GM12878 (cell line): ENCODE results near the gene CNTNAP5. TPM values are rescaled to one million over a fixed set of nuclear protein-coding genes. Genes with fewer than 3 reads are reported as not detected.

ENCODE experiments used
- ATAC-seq: fragments of 200-7000 bp; cut with Tn5 transposase; 3 replicates; pipeline ENCODE4 v1.9.1; 2020; ENCODE audit warnings: mild to moderate bottlenecking, moderate library complexity
- BruUV-seq: library from RNA; stranded (reverse); fragments of 400-500 nt; replicated peaks from 2 replicates; lab custom pipeline; 2021; lab: Mats Ljungman, UMichigan
- CTCF ChIA-PET: fragments of 300-600 bp; sonication (Branson Sonifier 250); formaldehyde crosslinking; extraction: SDS; loops from one replicate; lab custom pipeline; 2021; ENCODE audit warnings: inconsistent platforms; lab: Yijun Ruan, JAX
- POLR2A ChIA-PET: fragments of 350-600 bp; formaldehyde crosslinking; extraction: SDS; loops from one replicate; lab custom pipeline; 2021; ENCODE audit warnings: inconsistent platforms; lab: Charles Lee
- RAD21 ChIA-PET: fragments of 300-600 bp; sonication (Branson Sonifier 250); formaldehyde crosslinking; loops from one replicate; lab custom pipeline; 2023; ENCODE audit warnings: antibody characterized with exemption; ENCODE audit not compliant: unreplicated experiment; lab: Charles Lee
- SMC1A ChIA-PET: fragments of 300-600 bp; sonication (Branson Sonifier 250); formaldehyde crosslinking; loops from one replicate; lab custom pipeline; 2023; ENCODE audit not compliant: unreplicated experiment, uncharacterized antibody; lab: Charles Lee
- DNase-seq: peaks from one replicate; pipeline ENCODE4 v3.0.0-alpha.2; 2011; ENCODE audit warnings: low read depth, low spot score
- FAIRE-seq: peaks from 3 replicates; lab custom pipeline; 2011; peaks lifted over from hg19 to GRCh38; lab: Jason Lieb, UNC
- H2AFZ ChIP-seq: 2 replicates; pipeline ENCODE4 v1.6.0; 2011; ENCODE audit warnings: low read depth, low read length, control low read depth; ENCODE audit not compliant: control insufficient read depth
- H3K27ac ChIP-seq: 2 replicates; pipeline ENCODE4 v1.5.1; 2011; ENCODE audit warnings: control low read depth; ENCODE audit not compliant: control insufficient read depth, insufficient read depth
- H3K27me3 ChIP-seq, 2 experiments: replicated peaks in 1 of 2; 2 replicates each; pipeline versions ENCODE4 v1.6.0 to v1.6.1; 2011; ENCODE audit warnings: low read length in 1 of 2; ENCODE audit not compliant: control insufficient read depth in 2 of 2, insufficient read depth in 2 of 2
- H3K36me3 ChIP-seq, 2 experiments: 2 replicates each; pipeline ENCODE4 v1.5.1; 2011; ENCODE audit warnings: low read length in 1 of 2; ENCODE audit not compliant: control insufficient read depth in 2 of 2, insufficient read depth in 2 of 2
- H3K4me1 ChIP-seq: 2 replicates; pipeline ENCODE4 v1.6.1; 2011; ENCODE audit warnings: mild to moderate bottlenecking, low read length, moderate library complexity, mixed read lengths; ENCODE audit not compliant: control insufficient read depth, insufficient read depth
- H3K4me2 ChIP-seq: 2 replicates; pipeline ENCODE4 v1.6.0; 2011; ENCODE audit warnings: control low read depth; ENCODE audit not compliant: control insufficient read depth, insufficient read depth
- H3K4me3 ChIP-seq: fragments of 200-600 bp; sonication (generic); 2 replicates; pipeline ENCODE4 v1.5.1; 2016
- H3K79me2 ChIP-seq: 2 replicates; pipeline ENCODE4 v1.6.0; 2011; ENCODE audit warnings: low read length; ENCODE audit not compliant: control insufficient read depth, insufficient read depth
- H3K9ac ChIP-seq: 2 replicates; pipeline ENCODE4 v1.8.0; 2011; ENCODE audit warnings: low read length, control low read depth, mixed read lengths; ENCODE audit not compliant: control insufficient read depth, insufficient read depth
- H3K9me3 ChIP-seq: replicated peaks from 3 replicates; pipeline ENCODE4 v1.5.1; 2011; ENCODE audit warnings: mild to moderate bottlenecking, low read length; ENCODE audit not compliant: control insufficient read depth, insufficient read depth
- H4K20me1 ChIP-seq: 2 replicates; pipeline ENCODE4 v1.6.0; 2011; ENCODE audit not compliant: control insufficient read depth, insufficient read depth
- BCL11A ChIP-seq: IDR thresholded peaks from 2 replicates; pipeline ENCODE4 v1.6.1; 2011; ENCODE audit warnings: low read depth, low read length
- ETV6 ChIP-seq, 2 experiments: fragments of 450-650 bp in 1 of 2; IDR thresholded peaks in 1 of 2; conservative IDR thresholded peaks in 1 of 2; 2 replicates each; pipeline ENCODE4 v1.6.1; 2014; ENCODE audit warnings: antibody characterized with exemption in 1 of 2, borderline replicate concordance in 1 of 2, low read depth in 1 of 2, mild to moderate bottlenecking in 1 of 2, moderate library complexity in 1 of 2
- IKZF2 ChIP-seq, 2 experiments: fragments of 450-650 bp; IDR thresholded peaks; 2 replicates each; pipeline ENCODE4 v1.6.1; 2017; ENCODE audit warnings: mild to moderate bottlenecking in 2 of 2, moderate library complexity in 2 of 2
- JUNB ChIP-seq: IDR thresholded peaks from 2 replicates; pipeline ENCODE4 v1.6.1; 2016; ENCODE audit warnings: antibody characterized with exemption, mild to moderate bottlenecking
- KDM1A ChIP-seq: fragments of 200-600 bp; sonication (generic); IDR thresholded peaks from 2 replicates; pipeline ENCODE4 v1.6.1; 2016; ENCODE audit warnings: borderline replicate concordance
- MTA2 ChIP-seq: fragments of 450-650 bp; IDR thresholded peaks from 2 replicates; pipeline ENCODE4 v1.6.1; 2016; ENCODE audit warnings: low read depth, mild to moderate bottlenecking, moderate library complexity
- NR2C1 ChIP-seq: fragments of 450-650 bp; IDR thresholded peaks from 2 replicates; pipeline ENCODE4 v1.6.1; 2017; ENCODE audit warnings: antibody characterized with exemption, mild to moderate bottlenecking, moderate library complexity
- PKNOX1 ChIP-seq: fragments of 450-650 bp; IDR thresholded peaks from 2 replicates; pipeline ENCODE4 v1.6.1; 2016; ENCODE audit warnings: mild to moderate bottlenecking
- POLR2AphosphoS2 ChIP-seq: IDR thresholded peaks from 2 replicates; pipeline ENCODE4 v1.6.1; 2011; ENCODE audit warnings: low read depth, mild to moderate bottlenecking, low read length, improper control_type of control experiment, moderate library complexity
- RFX5 ChIP-seq: IDR thresholded peaks from 2 replicates; pipeline ENCODE4 v1.6.1; 2011; ENCODE audit warnings: low read depth, low read length, improper control_type of control experiment
- SIN3A ChIP-seq: IDR thresholded peaks from 2 replicates; pipeline ENCODE4 v1.6.1; 2012; ENCODE audit warnings: low read depth, low read length, improper control_type of control experiment
- SP1 ChIP-seq: IDR thresholded peaks from one replicate; pipeline ENCODE4 v1.6.1; 2011; ENCODE audit warnings: low read depth, low read length
- SREBF2 ChIP-seq: IDR thresholded peaks from 2 replicates; pipeline ENCODE4 v1.6.1; 2012; ENCODE audit warnings: mild to moderate bottlenecking, low read length
- TCF12 ChIP-seq: IDR thresholded peaks from 2 replicates; pipeline ENCODE4 v1.6.1; 2011; ENCODE audit warnings: low read depth, mild to moderate bottlenecking, low read length
- ZNF274 ChIP-seq: IDR thresholded peaks from one replicate; pipeline ENCODE4 v1.8.0; 2011; ENCODE audit not compliant: insufficient read length, insufficient read depth
- WGBS: methylation state at CpG from one replicate; pipeline ENCODE4 v1.1.6; 2016; ENCODE audit warnings: low lambda C conversion rate; ENCODE audit not compliant: insufficient replicate concordance, insufficient coverage; ENCODE audit errors: missing lambda C conversion rate; 5-methylcytosine and 5-hydroxymethylcytosine counted together
- in situ Hi-C: fragments of 300-500 bp; cut with MboI; formaldehyde crosslinking; loops from 9 replicates; pipeline ENCODE4 v1.14.3; 2018; ENCODE audit warnings: mixed read lengths
- intact Hi-C: fragments of 100-400 bp; cut with micrococcal nuclease; formaldehyde crosslinking; loops from one replicate; pipeline ENCODE4 v1.14.2; 2022; ENCODE audit not compliant: unreplicated experiment
- polyA plus RNA-seq, 11 experiments: library from polyadenylated mRNA; depleted of rRNA in 4 of 11; unstranded in 6 of 11; stranded (reverse) in 5 of 11; fragments of >200 nt; fragmentation: Nextera tagmentation in 4 of 11; fragmentation: Illumina TruSeq in 1 of 11; extraction: Ambion mirVana in 4 of 11; extraction: Trizol in 1 of 11; gene quantifications; 1 replicate in 1 of 11; 2 replicates in 10 of 11; pipeline versions ENCODE4 v1.2.1 to v1.2.3, GENCODE V29; 2011 to 2016; ENCODE audit warnings: inconsistent platforms in 2 of 11, missing spikeins in 2 of 11, low read depth in 1 of 11
- total RNA-seq, 4 experiments: library from RNA; depleted of rRNA in 3 of 4; stranded (reverse); fragments of >200 nt in 3 of 4; fragmentation: Illumina TruSeq in 1 of 4; extraction: Trizol in 1 of 4; gene quantifications; 2 replicates each; pipeline versions ENCODE4 v1.2.1 to v1.2.3, GENCODE V29; 2013 to 2021
- TF ChIP-seq, protein P1 (sequence below): fragments of 450-650 bp; IDR thresholded peaks from 2 replicates; pipeline ENCODE4 v1.6.1; 2017; ENCODE audit warnings: antibody characterized with exemption, mild to moderate bottlenecking, moderate library complexity
- TF ChIP-seq, protein P2 (sequence below): fragments of 450-650 bp; IDR thresholded peaks from 2 replicates; pipeline ENCODE4 v1.6.1; 2017; ENCODE audit warnings: mild to moderate bottlenecking, moderate library complexity

The CNTNAP5 gene
- total and polyA plus RNA-seq, 10 of the 15 experiments (the other 5 are each of a cell fraction or from before 2014, with no cell fraction given), result not detected

- Histone ChIP-seq H3K9ac (no peak overlapping the region), H3K9me3 (no peaks in the 10 kb centered on the region), H2AFZ (no peak overlapping the region), H3K36me3 (no peaks in the 10 kb centered on the region), H3K4me1 (no peaks in the 10 kb centered on the region), H3K4me3 (no peak overlapping the region), H3K4me2 (no peak overlapping the region)
- ChIA-PET CTCF (no interaction called here), RAD21 (interaction anchor here (0.6 kb wide), 1 partner anchor 35 kb away, joined by 4 read pairs; no protein-coding TSS in a partner anchor), POLR2A (no interaction called here)
- in situ Hi-C loops, result no loop called here
- no peak for FAIRE-seq
- BruUV-seq, result no TSS peak
- intact Hi-C loops, result no loop called here
- no peak for TF ChIP-seq MTA2
- no peak for TF ChIP-seq JUNB
- no peak for TF ChIP-seq SP1
- no peak for TF ChIP-seq ETV6 (conservative IDR thresholded peaks at IDR 0.05 in 1 of 2, IDR thresholded peaks at IDR 0.05 in 1 of 2; ENCODE audit: borderline replicate concordance in 1 of 2, low read depth in 1 of 2)
- no peak for TF ChIP-seq RFX5
- TF ChIP-seq BCL11A, result no peak
- TF ChIP-seq ZNF274, result no peak
- TF ChIP-seq KDM1A, result no peak
- TF ChIP-seq TCF12, result no peak
- no peak for TF ChIP-seq SREBF2
- TF ChIP-seq, protein P1, sequence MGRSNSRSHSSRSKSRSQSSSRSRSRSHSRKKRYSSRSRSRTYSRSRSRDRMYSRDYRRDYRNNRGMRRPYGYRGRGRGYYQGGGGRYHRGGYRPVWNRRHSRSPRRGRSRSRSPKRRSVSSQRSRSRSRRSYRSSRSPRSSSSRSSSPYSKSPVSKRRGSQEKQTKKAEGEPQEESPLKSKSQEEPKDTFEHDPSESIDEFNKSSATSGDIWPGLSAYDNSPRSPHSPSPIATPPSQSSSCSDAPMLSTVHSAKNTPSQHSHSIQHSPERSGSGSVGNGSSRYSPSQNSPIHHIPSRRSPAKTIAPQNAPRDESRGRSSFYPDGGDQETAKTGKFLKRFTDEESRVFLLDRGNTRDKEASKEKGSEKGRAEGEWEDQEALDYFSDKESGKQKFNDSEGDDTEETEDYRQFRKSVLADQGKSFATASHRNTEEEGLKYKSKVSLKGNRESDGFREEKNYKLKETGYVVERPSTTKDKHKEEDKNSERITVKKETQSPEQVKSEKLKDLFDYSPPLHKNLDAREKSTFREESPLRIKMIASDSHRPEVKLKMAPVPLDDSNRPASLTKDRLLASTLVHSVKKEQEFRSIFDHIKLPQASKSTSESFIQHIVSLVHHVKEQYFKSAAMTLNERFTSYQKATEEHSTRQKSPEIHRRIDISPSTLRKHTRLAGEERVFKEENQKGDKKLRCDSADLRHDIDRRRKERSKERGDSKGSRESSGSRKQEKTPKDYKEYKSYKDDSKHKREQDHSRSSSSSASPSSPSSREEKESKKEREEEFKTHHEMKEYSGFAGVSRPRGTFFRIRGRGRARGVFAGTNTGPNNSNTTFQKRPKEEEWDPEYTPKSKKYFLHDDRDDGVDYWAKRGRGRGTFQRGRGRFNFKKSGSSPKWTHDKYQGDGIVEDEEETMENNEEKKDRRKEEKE, result no peak
- TF ChIP-seq PKNOX1, result no peak
- no peak for TF ChIP-seq NR2C1
- no peak for TF ChIP-seq SIN3A
- TF ChIP-seq, protein P2, sequence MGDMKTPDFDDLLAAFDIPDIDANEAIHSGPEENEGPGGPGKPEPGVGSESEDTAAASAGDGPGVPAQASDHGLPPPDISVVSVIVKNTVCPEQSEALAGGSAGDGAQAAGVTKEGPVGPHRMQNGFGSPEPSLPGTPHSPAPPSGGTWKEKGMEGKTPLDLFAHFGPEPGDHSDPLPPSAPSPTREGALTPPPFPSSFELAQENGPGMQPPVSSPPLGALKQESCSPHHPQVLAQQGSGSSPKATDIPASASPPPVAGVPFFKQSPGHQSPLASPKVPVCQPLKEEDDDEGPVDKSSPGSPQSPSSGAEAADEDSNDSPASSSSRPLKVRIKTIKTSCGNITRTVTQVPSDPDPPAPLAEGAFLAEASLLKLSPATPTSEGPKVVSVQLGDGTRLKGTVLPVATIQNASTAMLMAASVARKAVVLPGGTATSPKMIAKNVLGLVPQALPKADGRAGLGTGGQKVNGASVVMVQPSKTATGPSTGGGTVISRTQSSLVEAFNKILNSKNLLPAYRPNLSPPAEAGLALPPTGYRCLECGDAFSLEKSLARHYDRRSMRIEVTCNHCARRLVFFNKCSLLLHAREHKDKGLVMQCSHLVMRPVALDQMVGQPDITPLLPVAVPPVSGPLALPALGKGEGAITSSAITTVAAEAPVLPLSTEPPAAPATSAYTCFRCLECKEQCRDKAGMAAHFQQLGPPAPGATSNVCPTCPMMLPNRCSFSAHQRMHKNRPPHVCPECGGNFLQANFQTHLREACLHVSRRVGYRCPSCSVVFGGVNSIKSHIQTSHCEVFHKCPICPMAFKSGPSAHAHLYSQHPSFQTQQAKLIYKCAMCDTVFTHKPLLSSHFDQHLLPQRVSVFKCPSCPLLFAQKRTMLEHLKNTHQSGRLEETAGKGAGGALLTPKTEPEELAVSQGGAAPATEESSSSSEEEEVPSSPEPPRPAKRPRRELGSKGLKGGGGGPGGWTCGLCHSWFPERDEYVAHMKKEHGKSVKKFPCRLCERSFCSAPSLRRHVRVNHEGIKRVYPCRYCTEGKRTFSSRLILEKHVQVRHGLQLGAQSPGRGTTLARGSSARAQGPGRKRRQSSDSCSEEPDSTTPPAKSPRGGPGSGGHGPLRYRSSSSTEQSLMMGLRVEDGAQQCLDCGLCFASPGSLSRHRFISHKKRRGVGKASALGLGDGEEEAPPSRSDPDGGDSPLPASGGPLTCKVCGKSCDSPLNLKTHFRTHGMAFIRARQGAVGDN, result no peak
- TF ChIP-seq IKZF2 (IDR thresholded peaks at IDR 0.05), result no peak
- TF ChIP-seq POLR2AphosphoS2, result no peak
- TF ChIP-seq, all 136 proteins: peak for 0
- H3K27ac ChIP-seq, result no peak overlapping the region
- ATAC-seq (no peak), DNase-seq (no peak)
- SMC1A ChIA-PET, result no interaction called here
- no peaks in the 10 kb centered on the region for H4K20me1 ChIP-seq
- 0% methylated on average over 1 of the region's 1 CpG for whole genome bisulfite sequencing
- H3K79me2 ChIP-seq, result no peaks in the 10 kb centered on the region
- H3K27me3 ChIP-seq, result no peaks in the 10 kb centered on the region
Observed at GRCh38 chr2:124122340-124122739, 97.3 kb downstream of the CNTNAP5 start.
